ENCODE measurements around the gene PINK1. TPM values are rescaled to one million over a fixed set of nuclear protein-coding genes. Genes with fewer than 3 reads are reported as not detected.

The PINK1 gene
- total RNA-seq, 1 experiment from 2014 or later, result 48.6 TPM

- Histone ChIP-seq H3K27me3 (ENCODE audit: insufficient read depth, low read depth) (no peaks in the 10 kb centered on the region), H3F3A (ENCODE audit: insufficient read depth, low read depth) (no peaks in the 10 kb centered on the region), H3K4me1 (replicated peaks; ENCODE audit: insufficient read depth) (no peaks in the 10 kb centered on the region), H2AFZ (no peak overlapping the region), H3K4me3 (no peak overlapping the region), H3K27ac (no peak overlapping the region), H3K36me3 (ENCODE audit: low read depth) (no peaks in the 10 kb centered on the region), H3K4me2 (no peak overlapping the region), H3K9me3 (ENCODE audit: insufficient read depth, low read depth) (no peaks in the 10 kb centered on the region), H3K79me2 (ENCODE audit: low read depth) (no peaks in the 10 kb centered on the region), H3K9me2 (ENCODE audit: insufficient read depth) (no peaks in the 10 kb centered on the region), H4K20me1 (ENCODE audit: insufficient read depth) (no peaks in the 10 kb centered on the region)
- DNase-seq, result no peak
- BruUV-seq (replicated peaks), result no TSS peak
- ChIA-PET POLR2A (ENCODE audit: unreplicated experiment) (no interaction called here), CTCF (no interaction called here)
- intact Hi-C loops (cut with micrococcal nuclease; ENCODE audit: unreplicated experiment), result no loop called here
- TF ChIP-seq EZH2 (IDR thresholded peaks at IDR 0.05; ENCODE audit: low read depth), result no peak
- TF ChIP-seq CTCF (conservative IDR thresholded peaks at IDR 0.05), result no peak
Measured at GRCh38 chr1:20683614-20684013, 50.4 kb downstream of the PINK1 start.

- Histone ChIP-seq H3K27me3 (ENCODE audit: insufficient read depth, low read depth) (no peaks in the 10 kb centered on the region), H3K27ac (no peak overlapping the region), H3K9me3 (ENCODE audit: insufficient read depth, low read depth) (no peaks in the 10 kb centered on the region), H4K20me1 (ENCODE audit: insufficient read depth) (no peaks in the 10 kb centered on the region), H3K9me2 (ENCODE audit: insufficient read depth) (no peaks in the 10 kb centered on the region), H3F3A (ENCODE audit: insufficient read depth, low read depth) (no peaks in the 10 kb centered on the region), H3K4me3 (no peak overlapping the region), H3K4me1 (replicated peaks; ENCODE audit: insufficient read depth) (no peaks in the 10 kb centered on the region), H3K4me2 (no peak overlapping the region), H3K36me3 (ENCODE audit: low read depth) (no peaks in the 10 kb centered on the region), H2AFZ (no peak overlapping the region), H3K79me2 (ENCODE audit: low read depth) (no peaks in the 10 kb centered on the region)
- CTCF ChIA-PET, result no interaction called here
- intact Hi-C loops (cut with micrococcal nuclease; ENCODE audit: unreplicated experiment), result no loop called here
- POLR2A ChIA-PET (ENCODE audit: unreplicated experiment), result no interaction called here
- no TSS peak for BruUV-seq (replicated peaks)
- DNase-seq, result no peak
- no peak for TF ChIP-seq EZH2 (IDR thresholded peaks at IDR 0.05; ENCODE audit: low read depth)
- TF ChIP-seq CTCF (conservative IDR thresholded peaks at IDR 0.05), result no peak
Measured at GRCh38 chr1:20684050-20684620, 50.9 kb downstream of the PINK1 start.

GRCh38 chr1:20684651-20685050 is 51.4 kb downstream of the PINK1 start:
- Histone ChIP-seq H3K36me3 (ENCODE audit: low read depth) (no peaks in the 10 kb centered on the region), H2AFZ (no peak overlapping the region), H3K4me3 (no peak overlapping the region), H4K20me1 (ENCODE audit: insufficient read depth) (no peaks in the 10 kb centered on the region), H3K9me3 (ENCODE audit: insufficient read depth, low read depth) (no peaks in the 10 kb centered on the region), H3K79me2 (ENCODE audit: low read depth) (no peaks in the 10 kb centered on the region), H3K4me1 (replicated peaks; ENCODE audit: insufficient read depth) (no peaks in the 10 kb centered on the region), H3K9me2 (ENCODE audit: insufficient read depth) (no peaks in the 10 kb centered on the region), H3K27me3 (ENCODE audit: insufficient read depth, low read depth) (no peaks in the 10 kb centered on the region), H3F3A (ENCODE audit: insufficient read depth, low read depth) (no peaks in the 10 kb centered on the region), H3K27ac (no peak overlapping the region), H3K4me2 (no peak overlapping the region)
- TF ChIP-seq EZH2 (IDR thresholded peaks at IDR 0.05; ENCODE audit: low read depth) (no peak), CTCF (conservative IDR thresholded peaks at IDR 0.05) (no peak)
- CTCF ChIA-PET, result no interaction called here
- BruUV-seq (replicated peaks), result no TSS peak
- DNase-seq, result no peak
- intact Hi-C loops (cut with micrococcal nuclease; ENCODE audit: unreplicated experiment), result no loop called here
- POLR2A ChIA-PET (ENCODE audit: unreplicated experiment), result no interaction called here
